Ishikawa (cell line): ENCODE measurements around the gene ADGRG6.

Source experiments
- CEBPB ChIP-seq: IDR thresholded peaks from 2 replicates; pipeline ENCODE4 v1.6.1; 2012
- CREB1 ChIP-seq: IDR thresholded peaks from 2 replicates; pipeline ENCODE4 v1.6.1; 2012; ENCODE audit warnings: low read depth
- EGR1 ChIP-seq: IDR thresholded peaks from 2 replicates; pipeline ENCODE4 v1.6.1; 2012
- EP300 ChIP-seq: IDR thresholded peaks from 2 replicates; pipeline ENCODE4 v1.6.1; 2012; ENCODE audit warnings: borderline replicate concordance
- FOXM1 ChIP-seq: IDR thresholded peaks from 2 replicates; pipeline ENCODE4 v1.6.1; 2012; ENCODE audit warnings: low read depth, borderline replicate concordance
- MAX ChIP-seq: IDR thresholded peaks from 2 replicates; pipeline ENCODE4 v1.6.1; 2012
- NFIC ChIP-seq: IDR thresholded peaks from 2 replicates; pipeline ENCODE4 v1.6.1; 2012
- RAD21 ChIP-seq: IDR thresholded peaks from 2 replicates; pipeline ENCODE4 v1.6.1; 2012; ENCODE audit warnings: low read depth
- REST ChIP-seq: IDR thresholded peaks from 2 replicates; pipeline ENCODE4 v1.6.1; 2012; ENCODE audit warnings: low read depth, mild to moderate bottlenecking
- TAF1 ChIP-seq: IDR thresholded peaks from 2 replicates; pipeline ENCODE4 v1.6.1; 2012; ENCODE audit warnings: low read depth, mild to moderate bottlenecking
- TCF12 ChIP-seq: IDR thresholded peaks from 2 replicates; pipeline ENCODE4 v1.6.1; 2012; ENCODE audit warnings: low read depth
- TEAD4 ChIP-seq: IDR thresholded peaks from 2 replicates; pipeline ENCODE4 v1.6.1; 2012
- USF1 ChIP-seq: IDR thresholded peaks from 2 replicates; pipeline ENCODE4 v1.6.1; 2012
- YY1 ChIP-seq: IDR thresholded peaks from 2 replicates; pipeline ENCODE4 v1.6.1; 2012; ENCODE audit warnings: low read depth
- ZBTB7A ChIP-seq: IDR thresholded peaks from 2 replicates; pipeline ENCODE4 v1.6.1; 2012; ENCODE audit warnings: low read depth

ADGRG6 gene

GRCh38 chr6:142271476-142271875 is 30.3 kb upstream of the ADGRG6 start:
- TF ChIP-seq USF1 (no peak), TAF1 (no peak), YY1 (no peak), CEBPB (no peak), TCF12 (no peak), FOXM1 (no peak), TEAD4 (no peak), ZBTB7A (no peak), EGR1 (no peak), EP300 (no peak)

GRCh38 chr6:142274656-142275055 is 27.2 kb upstream of the ADGRG6 start:
- TF ChIP-seq RAD21 (no peak), CEBPB (no peak), YY1 (no peak), CREB1 (no peak), EGR1 (no peak), TEAD4 (no peak), TAF1 (no peak), EP300 (no peak), USF1 (no peak), FOXM1 (no peak), ZBTB7A (no peak), TCF12 (no peak), NFIC (no peak), MAX (no peak), REST (no peak)

GRCh38 chr6:142275236-142276006 is 26.4 kb upstream of the ADGRG6 start:
- TF ChIP-seq TAF1 (no peak), FOXM1 (no peak), CEBPB (no peak), MAX (no peak), USF1 (no peak), EGR1 (no peak), RAD21 (no peak)

- TF ChIP-seq EGR1, result no peak
- no peak for TF ChIP-seq CREB1
- no peak for TF ChIP-seq YY1
- TF ChIP-seq FOXM1, result no peak
- TF ChIP-seq TCF12, result no peak
- no peak for TF ChIP-seq RAD21
- no peak for TF ChIP-seq CEBPB
- TF ChIP-seq TEAD4, result no peak
- TF ChIP-seq NFIC, result no peak
- TF ChIP-seq TAF1, result no peak
- TF ChIP-seq USF1, result no peak
- no peak for TF ChIP-seq EP300
- TF ChIP-seq ZBTB7A, result no peak
- TF ChIP-seq REST, result no peak
- TF ChIP-seq MAX, result no peak
Observed at GRCh38 chr6:142276256-142276655, 25.6 kb upstream of the ADGRG6 start.

GRCh38 chr6:142279350-142280180 is 22.2 kb upstream of the ADGRG6 start:
- TF ChIP-seq CEBPB, result peak; percentile 88
- TF ChIP-seq TEAD4, result peak; percentile 52
- no peak for TF ChIP-seq EGR1
